ENCODE data around the gene TMEM200A.

GRCh38 chr6:130322673-130323268, 43.0 kb upstream of the TMEM200A start:
- TF ChIP-seq CTCF (IDR thresholded peaks at IDR 0.05) (peak; percentile 41 to 81 (median 73)), POLR2AphosphoS5 (IDR thresholded peaks at IDR 0.05) (no peak), POLR2A (IDR thresholded peaks at IDR 0.05) (no peak), EP300 (IDR thresholded peaks at IDR 0.05) (no peak)

Measured in upper lobe of left lung (tissue), 4 donors.